C4-2B (cell line): ENCODE measurements around the gene UPK3BL2.
"Not testable (repeated sequence)": the region's sequence is repeated elsewhere in the genome, so short reads cannot be mapped to it uniquely, and the experiment has no call there.

ENCODE experiments used
- ZFX ChIP-seq: fragments of 450-650 bp; IDR thresholded peaks from 2 replicates; pipeline ENCODE4 v1.6.1; 2017
- TF ChIP-seq, protein P1 (sequence below): fragments of 450-650 bp; conservative IDR thresholded peaks from 2 replicates; pipeline ENCODE4 v1.5.1; 2017; ENCODE audit warnings: mild to moderate bottlenecking

DNA sequence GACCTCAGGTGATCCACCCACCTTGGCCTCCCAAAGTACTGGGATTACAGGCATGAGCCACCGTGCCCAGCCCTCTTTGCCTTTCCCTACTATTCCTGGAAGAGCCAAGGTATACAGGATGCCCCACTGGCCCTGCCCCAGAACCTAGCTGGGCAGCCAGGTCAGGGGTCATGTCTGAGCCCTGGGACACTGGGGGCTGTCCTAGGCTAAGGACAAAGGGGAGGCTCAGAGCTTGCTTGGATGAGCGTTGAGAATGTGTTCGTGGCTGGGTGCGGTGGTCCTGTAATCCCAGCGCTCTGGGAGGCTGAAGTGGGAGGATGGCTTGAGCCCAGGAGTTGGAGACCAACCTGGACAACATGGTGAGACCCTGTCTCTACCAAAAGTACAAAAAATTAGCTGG is 35.0 kb upstream of the UPK3BL2 start:
- TF ChIP-seq, protein P1, sequence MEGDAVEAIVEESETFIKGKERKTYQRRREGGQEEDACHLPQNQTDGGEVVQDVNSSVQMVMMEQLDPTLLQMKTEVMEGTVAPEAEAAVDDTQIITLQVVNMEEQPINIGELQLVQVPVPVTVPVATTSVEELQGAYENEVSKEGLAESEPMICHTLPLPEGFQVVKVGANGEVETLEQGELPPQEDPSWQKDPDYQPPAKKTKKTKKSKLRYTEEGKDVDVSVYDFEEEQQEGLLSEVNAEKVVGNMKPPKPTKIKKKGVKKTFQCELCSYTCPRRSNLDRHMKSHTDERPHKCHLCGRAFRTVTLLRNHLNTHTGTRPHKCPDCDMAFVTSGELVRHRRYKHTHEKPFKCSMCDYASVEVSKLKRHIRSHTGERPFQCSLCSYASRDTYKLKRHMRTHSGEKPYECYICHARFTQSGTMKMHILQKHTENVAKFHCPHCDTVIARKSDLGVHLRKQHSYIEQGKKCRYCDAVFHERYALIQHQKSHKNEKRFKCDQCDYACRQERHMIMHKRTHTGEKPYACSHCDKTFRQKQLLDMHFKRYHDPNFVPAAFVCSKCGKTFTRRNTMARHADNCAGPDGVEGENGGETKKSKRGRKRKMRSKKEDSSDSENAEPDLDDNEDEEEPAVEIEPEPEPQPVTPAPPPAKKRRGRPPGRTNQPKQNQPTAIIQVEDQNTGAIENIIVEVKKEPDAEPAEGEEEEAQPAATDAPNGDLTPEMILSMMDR: not testable (repeated sequence)
- not testable (repeated sequence) for TF ChIP-seq ZFX
